ENCODE measurements around the gene ASTN2.

- TF ChIP-seq CTCF (IDR thresholded peaks at IDR 0.05), result no peak
- no peak for TF ChIP-seq POLR2A (IDR thresholded peaks at IDR 0.05)
These were observed 469.0 kb downstream of the ASTN2 start for GRCh38 chr9:116945817-116946216.

All from lower leg skin (tissue), 3 donors.